ENCODE data around the gene MCUB.
A peak's percentile ranks its signal among the peaks of the same experiment; 100 is the strongest.
"Not testable (repeated sequence)": the region's sequence is repeated elsewhere in the genome, so short reads cannot be mapped to it uniquely, and the experiment has no call there.

MCUB gene

DNA sequence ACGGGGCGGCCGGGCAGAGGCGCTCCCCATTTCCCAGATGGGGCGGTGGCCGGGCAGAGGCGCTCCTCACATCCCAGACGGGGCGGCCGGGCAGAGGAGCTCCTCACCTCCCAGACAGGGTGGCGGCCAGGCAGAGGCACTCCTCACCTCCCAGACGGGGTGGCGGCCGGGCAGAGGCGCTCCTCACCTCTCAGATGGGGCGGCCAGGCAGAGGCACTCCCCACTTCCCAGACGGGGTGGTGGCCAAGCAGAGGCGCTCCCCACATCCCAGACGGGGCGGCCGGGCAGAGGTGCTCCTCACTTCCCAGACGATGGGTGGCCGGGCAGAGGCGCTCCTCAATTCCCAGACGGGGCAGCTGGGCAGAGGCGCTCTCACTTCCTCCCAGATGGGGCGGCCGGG lies 118.4 kb downstream of the MCUB start:
- not testable (repeated sequence) for DNase-seq (ENCODE audit: low read depth in 2 of 2)

- DNase-seq (ENCODE audit: low read depth in 2 of 2), result not testable (repeated sequence)
Observed at GRCh38 chr4:109678925-109679324, 118.9 kb downstream of the MCUB start.

GRCh38 chr4:109682875-109683274 lies 122.8 kb downstream of the MCUB start:
- DNase-seq (ENCODE audit: low read depth in 2 of 2), result no peak

- DNase-seq (ENCODE audit: low read depth in 2 of 2), result no peak
Observed at GRCh38 chr4:109683621-109684253, 123.7 kb downstream of the MCUB start.

GRCh38 chr4:109684727-109685126 lies 124.7 kb downstream of the MCUB start:
- no peak for DNase-seq (ENCODE audit: low read depth in 2 of 2)

DNA sequence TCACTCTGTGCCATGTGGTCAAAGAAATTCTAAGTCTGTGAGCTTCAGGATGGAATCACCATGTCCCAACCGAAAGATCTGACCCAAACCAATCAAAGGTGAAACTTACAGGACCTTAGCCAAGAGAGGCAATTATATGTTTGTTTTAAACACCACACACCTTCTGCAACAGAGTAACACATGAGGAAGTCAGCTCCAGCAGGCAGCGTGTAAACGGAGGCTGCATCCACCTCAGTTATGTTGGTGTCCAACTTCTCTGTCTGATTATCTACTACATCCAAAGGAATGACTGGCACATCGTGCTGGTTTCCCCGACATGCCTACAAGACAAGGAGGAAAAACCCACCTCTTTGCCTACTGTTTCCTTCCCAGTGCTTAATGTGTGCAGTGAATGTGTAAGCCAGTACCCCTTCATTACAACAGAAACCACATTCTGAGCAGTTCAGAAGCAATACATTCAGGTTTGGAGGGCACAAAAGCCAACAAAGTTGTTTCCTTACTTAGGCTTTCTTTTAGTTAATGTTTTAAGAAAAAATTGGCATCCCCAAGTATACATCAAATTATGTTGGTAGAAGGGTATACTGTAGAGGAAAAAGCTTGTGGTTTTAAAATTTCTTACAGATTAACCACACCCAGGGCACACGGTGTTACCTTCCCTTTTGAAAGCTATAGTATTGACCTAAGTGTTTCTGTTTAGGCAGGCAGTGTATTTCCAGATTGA lies 130.8 kb downstream of the MCUB start:
- DNase-seq (ENCODE audit: low read depth in 2 of 2), result no peak

DNA sequence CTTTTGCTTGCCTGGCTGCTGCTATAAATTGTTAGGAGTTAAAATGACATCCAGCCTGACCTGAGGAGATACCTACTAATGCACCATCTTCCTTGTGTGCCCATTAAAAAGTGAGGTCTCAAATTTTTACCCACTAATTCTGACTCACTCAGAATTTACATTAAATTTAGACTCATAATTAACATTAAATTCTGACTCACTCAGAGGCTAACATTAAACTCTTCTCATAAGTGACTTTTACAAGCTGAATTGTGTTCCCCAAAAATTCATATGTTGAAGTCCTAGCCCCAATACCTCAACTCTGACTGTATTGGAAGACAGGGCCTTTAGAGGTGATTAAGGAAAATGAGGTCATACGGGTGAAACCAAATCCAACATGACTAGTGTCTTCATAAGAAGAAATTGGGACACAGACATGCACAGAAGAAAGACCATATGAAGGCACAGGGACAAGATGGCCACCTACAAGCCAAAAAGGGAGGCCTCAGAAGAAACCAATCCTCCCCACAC lies 131.4 kb downstream of the MCUB start:
- no peak for DNase-seq (ENCODE audit: low read depth in 2 of 2)

DNA sequence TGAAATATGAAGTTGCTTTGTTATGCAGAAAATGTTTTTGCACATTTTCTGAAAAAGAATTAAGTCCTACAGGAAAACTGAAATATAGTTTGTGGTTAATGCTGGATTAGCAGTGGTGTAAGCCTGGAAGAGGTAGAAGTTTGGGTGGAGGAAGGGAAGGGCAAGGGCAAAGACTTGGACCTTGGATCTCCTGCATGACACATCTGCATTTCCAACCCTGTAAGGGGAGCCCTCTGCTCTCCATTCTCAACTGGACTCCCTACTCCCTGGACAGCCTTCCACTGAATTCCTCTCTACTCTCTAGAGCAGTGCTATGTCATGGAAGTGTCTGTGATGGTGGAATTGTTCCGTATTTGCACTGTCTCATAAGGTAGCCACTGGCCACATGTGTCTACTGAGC lies 138.6 kb downstream of the MCUB start:
- no peak for DNase-seq (ENCODE audit: low read depth in 2 of 2)

GRCh38 chr4:109699553-109700225 lies 139.6 kb downstream of the MCUB start:
- no peak for DNase-seq (ENCODE audit: low read depth in 2 of 2)

DNA sequence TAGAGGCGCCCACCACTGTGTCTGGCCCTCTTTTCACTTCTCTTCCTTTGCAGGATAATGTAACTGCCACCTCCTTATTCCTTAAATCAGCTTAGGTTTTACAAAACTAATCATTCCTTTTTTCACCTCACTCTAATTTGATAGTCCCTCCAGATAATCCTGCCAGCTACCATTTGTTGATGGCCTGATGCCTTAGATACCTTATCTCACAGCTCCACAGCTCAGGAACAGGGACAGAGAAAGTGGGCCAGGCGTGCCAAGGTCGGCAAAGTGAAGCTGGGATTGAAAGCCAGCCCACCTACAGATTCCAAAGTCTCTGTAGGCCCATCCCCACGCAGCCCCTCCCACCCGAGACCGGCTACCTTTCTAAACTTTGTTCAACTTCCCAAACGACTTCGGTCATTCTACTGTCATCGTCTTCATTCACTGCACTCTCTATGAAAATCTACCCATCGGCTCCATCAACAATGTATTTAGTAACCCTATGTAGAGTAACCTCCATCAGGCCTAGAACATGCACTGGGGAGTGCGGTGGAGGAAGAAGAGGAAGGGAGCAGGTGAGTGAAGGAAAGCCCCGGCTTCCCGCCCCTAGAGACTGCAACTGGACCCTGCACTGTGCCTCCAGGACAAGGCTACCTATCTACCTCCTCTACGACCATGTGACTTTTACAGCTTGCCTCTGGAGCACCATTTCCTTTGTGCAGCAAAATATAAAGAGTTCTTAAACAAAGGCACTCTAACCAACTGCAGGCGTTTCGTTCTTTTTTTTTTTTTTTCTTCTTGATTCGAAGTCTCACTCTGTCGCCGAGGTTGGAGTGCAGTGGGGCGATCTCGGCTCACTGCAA lies 141.7 kb downstream of the MCUB start:
- no peak for DNase-seq (ENCODE audit: low read depth in 2 of 2)

GRCh38 chr4:109702950-109703663 lies 143.1 kb downstream of the MCUB start, which contains the start of gene CASP6:
Gene CASP6, minus strand, starts transcription at chr4:109703445. Its CDS starts 50 bp downstream, at chr4:109703395.
- DNase-seq (ENCODE audit: low read depth in 2 of 2), result peak; percentile 41 to 50

DNA sequence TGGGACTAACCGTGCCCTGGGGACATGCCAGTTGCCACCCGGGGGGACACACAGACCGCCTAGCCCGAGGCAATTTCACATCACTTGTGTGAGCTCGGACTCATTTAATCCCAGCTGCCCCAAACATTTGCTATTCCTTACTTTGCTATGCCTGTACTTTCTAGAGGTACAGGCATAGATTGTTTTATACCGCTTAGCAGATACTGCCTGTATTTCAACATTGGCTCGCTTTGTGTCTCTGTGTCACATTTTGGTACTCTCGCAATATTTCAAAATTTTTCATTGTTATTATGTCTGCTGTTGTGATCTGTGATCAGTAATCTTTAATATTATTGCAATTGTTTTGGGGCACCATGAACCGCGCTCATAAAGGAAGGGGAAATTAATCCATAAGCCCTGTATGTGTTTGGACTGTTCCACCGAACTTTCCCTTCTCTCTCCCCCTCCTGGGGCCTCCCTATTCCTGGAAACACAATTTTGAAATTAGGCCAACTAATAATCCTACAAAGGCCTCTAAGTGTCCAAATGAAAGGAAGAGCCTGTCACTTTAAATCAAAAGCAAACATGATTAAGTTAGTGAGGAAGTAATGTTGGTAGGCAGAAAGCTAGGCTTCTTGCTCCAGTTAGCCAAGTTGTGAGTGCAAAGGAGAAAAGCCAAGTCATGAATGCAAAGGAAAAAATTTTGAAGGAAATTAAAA lies 143.8 kb downstream of the MCUB start:
- DNase-seq (ENCODE audit: low read depth in 2 of 2), result no peak

- no peak for DNase-seq (ENCODE audit: low read depth in 2 of 2)
Observed at GRCh38 chr4:109708435-109708834, 148.4 kb downstream of the MCUB start.

- DNase-seq (ENCODE audit: low read depth in 2 of 2), result no peak
Observed at GRCh38 chr4:109708990-109709389, 148.9 kb downstream of the MCUB start.

DNA sequence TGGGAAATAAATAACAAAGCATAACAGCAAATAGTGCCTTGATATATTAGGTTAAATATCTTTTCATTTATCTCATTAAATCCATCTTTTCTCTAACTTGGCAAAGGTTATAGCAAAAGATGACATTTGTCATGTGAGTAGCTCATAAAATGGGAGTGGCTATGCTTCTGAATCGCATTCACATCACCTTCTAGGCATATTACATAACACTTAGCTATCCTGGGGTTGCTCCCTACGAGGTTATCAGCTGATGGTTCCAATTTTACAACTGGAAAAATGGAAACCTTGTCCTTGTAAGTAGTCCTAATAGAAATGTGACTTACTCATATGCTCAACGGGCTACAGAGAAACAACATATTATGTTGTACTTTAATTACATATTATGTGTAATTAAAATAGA lies 153.5 kb downstream of the MCUB start:
- DNase-seq (ENCODE audit: low read depth in 2 of 2), result no peak

GRCh38 chr4:109718759-109719158 lies 158.7 kb downstream of the MCUB start:
- no peak for DNase-seq (ENCODE audit: low read depth in 2 of 2)

GRCh38 chr4:109719604-109720003 lies 159.6 kb downstream of the MCUB start:
- DNase-seq (ENCODE audit: low read depth in 2 of 2), result no peak

- no peak for DNase-seq (ENCODE audit: low read depth in 2 of 2)
Observed at GRCh38 chr4:109721033-109721432, 161.0 kb downstream of the MCUB start.

DNA sequence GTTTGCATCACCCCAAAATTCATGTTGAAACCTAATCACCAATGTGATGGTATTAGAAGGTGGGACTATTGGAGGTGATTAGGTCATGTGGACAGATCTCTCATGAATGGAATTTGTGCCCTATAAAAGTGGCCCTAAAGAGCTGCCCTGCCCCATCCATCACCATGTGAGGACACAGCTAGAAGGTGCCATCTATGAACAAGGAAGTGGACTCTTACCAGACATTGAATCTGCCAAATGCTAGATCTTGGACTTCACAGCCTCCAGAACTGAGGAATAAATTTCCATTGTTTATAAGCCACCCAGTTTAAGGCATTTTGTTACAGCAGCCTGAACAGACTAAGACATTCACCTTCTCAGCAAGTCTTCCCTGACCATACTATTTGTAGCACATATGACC lies 162.3 kb downstream of the MCUB start:
- no peak for DNase-seq (ENCODE audit: low read depth in 2 of 2)

DNA sequence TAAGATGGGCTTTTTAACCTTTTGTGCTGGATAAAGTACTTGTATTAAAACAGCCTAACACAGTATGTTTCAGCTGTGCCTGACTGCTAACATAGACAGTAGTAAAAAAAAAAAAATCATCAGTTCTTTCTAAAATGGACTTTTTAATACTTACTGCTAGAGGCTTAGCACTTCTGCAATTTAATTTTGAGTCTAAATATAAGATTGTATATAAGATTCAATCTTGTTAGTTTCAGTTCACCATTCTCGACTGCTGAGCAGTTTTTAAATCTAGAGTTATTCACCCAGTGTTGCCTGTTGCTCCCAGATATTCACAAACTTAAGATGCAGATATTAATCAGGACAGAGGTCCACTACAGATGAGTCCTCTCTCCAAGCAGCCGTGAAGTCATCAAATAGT lies 163.1 kb downstream of the MCUB start:
- no peak for DNase-seq (ENCODE audit: low read depth in 2 of 2)

DNA sequence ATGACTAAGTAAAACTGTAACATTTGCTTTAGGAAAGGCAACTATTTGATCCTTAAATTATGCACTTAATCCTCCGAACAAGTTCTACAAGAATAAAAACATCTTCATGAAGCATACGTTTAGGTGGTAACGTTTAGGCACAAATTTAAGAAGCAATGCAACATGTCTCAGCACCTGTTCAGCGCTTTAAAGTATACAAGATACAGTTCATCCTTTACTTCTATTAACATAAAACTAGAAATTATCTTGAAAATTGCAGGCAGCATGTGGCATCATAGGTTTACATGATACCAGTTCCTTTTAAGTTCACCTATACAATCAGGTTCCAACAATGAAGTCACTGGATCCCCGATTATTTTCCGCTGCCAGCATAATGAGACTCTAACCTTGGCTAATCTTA lies 168.3 kb downstream of the MCUB start:
- no peak for DNase-seq (ENCODE audit: low read depth in 2 of 2)

All from activated CD8-positive, alpha-beta memory T cell treated with anti-CD3 and anti-CD28 coated beads for 4 hours (primary cell).